Stimulated activated CD4-positive, alpha-beta T cell treated with anti-CD3 and anti-CD28 coated beads, Interleukin-4, amount 100 ng/mL, for 24 hours (primary cell): ENCODE results near the gene BORCS8.
"Not testable (repeated sequence)": the region's sequence is repeated elsewhere in the genome, so short reads cannot be mapped to it uniquely, and the experiment has no call there.

Experiments used
- DNase-seq: peaks from one replicate; pipeline ENCODE4 v3.0.0-alpha.2; 2020

Gene BORCS8

DNA sequence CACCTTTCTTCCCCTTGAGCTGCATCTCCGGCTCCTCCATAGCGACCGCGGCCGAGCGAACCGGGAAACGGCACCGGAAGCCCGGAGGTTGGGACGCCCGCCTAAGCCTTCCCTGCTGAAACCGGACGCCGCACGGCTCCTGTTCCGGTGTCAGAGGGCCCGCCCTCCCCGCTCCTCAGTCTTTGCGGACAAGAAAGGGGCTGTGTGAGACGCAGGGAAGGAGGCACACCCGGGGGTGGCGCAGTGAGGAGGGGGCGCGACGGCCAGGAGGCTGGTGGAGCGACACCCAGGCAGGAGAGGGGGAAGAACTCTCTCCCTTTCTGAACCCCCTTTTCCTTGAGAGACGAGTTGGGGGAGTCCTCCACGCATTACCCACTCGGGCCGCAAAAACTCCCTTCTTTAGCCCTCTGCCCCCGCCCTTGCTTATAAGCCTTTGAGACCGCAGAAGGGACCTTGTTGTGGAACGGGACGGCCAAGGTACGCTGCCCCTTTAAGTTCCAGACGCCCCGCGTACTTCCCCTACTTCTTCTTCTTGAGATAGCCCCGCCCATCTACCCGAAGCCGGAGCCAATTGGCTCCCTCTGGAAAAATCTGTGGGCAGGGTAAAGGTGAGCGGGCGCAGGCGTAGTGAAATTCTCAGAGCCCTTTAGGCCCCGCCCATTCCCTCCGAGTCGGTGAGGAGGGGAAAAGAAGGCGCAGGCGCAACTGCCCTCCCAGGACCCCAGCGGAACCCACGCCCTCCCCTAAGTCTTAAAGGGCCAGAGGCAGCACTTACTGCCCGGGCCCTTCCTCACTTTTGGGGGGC lies at the start of gene BORCS8, which contains the start of gene RFXANK:
BORCS8 (minus strand) TSS at position 75 of the 805 bp plus-strand sequence; CDS start at position 40, 35 bp downstream.
RFXANK (plus strand) TSS at position 181 of the 805 bp plus-strand sequence. CDS start 1,689 bp downstream, outside the sequence.
- DNase-seq: peak; percentile 99

DNA sequence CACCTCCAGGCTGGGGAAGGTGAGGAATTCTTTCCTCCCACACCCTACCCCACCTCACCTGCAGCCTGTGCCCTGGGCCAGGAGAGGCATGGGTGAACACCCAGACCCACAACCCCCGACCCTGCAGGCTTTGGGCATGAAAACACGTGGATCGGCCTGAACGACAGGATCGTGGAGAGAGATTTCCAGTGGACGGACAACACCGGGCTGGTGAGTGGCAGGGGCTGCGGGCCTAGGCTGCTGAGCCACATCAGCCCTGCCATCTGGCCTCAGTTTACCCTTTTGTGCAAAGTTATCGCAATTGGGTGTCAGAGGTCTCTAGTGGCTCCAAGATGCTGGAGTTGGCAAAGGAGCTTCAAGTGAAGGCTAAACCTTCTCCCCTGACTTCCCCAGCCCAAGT lies 48.5 kb upstream of the BORCS8 start:
- DNase-seq: no peak

DNA sequence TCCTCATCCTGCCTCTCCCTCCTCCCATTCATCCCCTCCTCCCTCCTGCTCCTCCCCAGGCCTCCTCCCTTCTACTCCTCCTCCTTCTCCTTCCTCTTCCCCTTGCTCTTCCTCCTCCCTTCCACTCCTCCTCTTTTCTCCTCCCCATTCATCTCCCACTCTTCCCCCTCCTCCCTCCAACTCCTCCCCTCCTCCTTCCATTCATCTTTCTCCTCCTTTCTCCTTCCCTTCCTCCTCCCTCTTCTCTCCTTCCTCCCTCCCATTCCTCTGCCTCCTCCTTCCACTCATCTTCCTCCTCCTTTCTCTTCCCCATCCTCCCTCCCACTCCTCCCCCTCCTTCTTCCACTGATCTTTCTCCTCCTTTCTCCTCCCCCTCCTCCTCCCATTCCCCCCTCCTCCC lies 47.7 kb upstream of the BORCS8 start:
- no peak for DNase-seq

DNA sequence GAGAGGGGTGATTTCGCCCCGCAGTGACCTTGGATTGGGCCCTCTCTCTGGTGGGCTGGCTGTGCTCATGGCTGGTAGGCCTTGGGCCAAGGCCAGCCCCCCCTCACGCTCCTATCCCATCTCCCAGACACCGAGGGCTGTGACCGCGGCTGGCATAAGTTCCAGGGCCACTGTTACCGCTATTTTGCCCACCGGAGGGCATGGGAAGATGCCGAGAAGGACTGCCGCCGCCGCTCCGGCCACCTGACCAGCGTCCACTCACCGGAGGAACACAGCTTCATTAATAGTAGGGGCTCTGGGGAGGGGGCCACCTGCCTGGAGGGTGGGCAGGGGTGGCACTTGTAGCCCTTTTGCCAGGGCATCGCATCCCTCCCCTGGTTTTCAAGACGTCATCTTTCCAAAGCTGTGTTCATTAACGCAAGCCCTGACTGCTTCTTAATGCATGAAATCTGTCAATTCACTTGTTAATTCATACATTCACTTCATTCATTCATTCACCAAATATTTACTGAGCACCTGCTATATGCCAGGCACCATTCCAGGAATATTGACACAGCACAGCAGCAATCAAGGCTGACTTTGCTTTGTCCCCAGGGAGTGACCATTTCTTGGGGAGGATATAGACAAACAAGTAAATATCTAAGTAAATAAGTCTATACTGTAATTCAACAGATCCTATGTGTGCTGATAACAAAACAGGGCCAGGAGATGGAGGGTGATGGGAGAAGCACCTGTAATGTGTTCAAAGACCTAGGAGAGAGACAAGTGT lies 46.4 kb upstream of the BORCS8 start:
- DNase-seq: no peak

DNA sequence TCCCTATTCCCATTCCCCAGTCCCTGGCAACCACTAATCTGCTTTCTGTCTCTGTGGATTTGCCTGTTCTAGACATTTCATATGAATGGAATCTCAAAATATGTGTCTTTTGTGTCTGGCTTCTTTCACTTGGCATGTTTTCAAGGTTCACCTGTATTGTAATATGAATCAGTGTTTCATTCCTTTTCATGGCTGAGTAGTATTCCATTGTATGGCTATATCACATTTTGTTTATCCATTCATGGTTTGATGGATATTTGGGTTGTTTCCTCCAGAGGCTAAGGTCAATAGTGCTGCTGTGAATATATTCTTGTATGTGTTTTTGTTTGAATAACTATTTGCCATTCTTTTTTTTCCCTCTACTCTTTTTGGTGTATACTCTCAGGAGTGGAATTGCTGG lies 44.2 kb upstream of the BORCS8 start:
- no peak for DNase-seq

DNA sequence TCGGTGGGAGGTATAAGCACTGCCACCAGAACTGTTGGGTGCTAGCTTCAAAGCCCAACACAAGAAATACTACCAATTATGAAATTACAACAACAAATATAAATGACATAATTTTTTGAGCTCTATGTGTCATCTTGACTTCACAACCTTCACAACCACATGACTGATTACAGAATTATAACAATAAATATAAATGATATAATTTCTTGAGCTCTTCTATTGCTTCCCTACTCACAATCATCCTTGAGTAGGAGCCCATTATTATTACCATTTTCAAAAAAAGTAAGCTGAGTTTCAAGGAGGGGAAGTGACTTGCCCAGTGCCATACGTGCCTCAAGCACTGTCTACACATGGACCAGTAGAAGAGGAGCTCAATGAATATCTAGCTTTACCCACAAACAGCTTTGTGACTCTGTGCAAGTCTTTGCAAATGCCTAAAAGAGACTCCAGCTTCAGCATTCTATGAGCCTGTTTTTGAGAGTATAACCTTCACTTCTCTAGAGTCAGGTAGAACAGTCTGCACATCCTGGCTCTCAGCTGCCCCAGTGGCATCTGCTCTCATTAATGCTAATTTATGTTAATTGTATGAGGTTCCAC lies 42.4 kb upstream of the BORCS8 start:
- no peak for DNase-seq

DNA sequence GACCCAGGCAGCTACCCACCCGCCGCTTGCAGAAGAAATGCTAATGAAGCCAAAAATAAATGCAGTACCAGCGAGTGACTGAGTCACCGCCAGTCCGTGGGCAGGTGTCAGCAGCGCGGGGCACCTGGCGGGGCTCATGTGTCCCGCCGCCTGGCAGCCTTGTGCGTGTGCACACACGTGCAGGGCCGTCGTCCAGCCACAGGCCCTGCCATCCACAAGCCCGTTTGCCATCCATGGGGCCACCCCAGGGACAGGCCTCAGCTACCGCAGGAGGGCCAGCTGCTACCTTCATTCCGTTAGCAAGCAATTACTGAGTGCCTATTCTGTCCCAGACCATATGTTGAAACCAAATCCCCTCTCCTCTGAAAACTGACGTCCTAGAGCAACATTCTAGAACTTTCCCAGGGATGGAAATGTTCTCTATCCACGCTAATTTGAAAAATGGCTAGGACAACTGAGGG lies 40.3 kb upstream of the BORCS8 start:
- DNase-seq: no peak

DNA sequence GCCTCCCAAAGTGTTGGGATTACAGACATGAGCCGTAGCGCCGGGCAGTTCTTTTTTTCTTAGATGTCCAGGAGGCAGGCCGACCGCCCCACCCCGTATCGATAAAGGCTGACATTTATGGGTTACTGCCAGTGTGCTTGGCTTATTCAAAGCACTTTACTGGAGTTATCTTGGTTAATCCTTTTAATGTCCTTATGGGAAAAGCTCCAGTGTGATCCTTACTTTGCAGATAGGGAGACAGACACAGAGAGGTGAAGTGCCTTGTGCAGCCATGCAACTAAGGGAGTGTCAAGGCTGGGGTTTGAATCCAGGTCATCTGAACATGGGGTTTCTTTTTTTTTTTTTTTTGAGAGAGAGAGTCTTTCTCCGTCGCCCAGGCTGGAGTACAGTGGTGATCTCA lies 39.0 kb upstream of the BORCS8 start:
- DNase-seq: no peak

DNA sequence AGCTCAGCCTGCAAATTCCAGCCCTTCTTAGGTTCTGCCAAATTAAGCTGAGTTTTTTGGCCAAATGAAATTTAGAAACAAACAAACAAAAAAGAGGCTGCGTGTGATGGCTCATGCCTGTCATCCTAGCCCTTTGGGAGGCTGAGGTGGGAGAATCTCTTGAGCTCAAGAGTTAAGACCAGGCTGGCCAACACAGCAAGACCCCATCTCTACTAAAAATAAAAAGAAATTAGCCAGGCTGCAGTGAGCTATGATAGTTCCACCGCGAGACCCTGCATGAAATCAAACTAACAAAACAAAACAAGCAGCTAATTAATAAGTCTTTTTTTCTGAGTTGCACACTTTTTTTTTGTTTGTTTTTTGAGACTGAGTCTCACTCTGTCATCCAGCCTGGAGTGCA lies 37.7 kb upstream of the BORCS8 start:
- DNase-seq: no peak

DNA sequence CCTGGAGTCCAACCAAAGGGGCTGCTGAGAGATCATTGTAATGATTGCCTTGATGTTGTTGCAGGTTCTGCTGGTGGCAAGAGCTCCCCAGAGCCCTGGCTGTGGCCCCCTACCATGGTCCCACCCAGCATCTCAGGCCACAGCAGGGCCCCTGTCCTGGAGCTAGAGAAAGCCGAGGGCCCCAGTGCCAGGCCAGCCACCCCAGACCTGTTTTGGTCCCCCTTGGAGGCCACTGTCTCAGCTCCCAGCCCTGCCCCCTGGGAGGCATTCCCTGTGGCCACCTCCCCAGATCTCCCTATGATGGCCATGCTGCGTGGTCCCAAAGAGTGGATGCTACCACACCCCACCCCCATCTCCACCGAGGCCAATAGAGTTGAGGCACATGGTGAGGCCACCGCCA lies 35.3 kb upstream of the BORCS8 start:
- DNase-seq: no peak

DNA sequence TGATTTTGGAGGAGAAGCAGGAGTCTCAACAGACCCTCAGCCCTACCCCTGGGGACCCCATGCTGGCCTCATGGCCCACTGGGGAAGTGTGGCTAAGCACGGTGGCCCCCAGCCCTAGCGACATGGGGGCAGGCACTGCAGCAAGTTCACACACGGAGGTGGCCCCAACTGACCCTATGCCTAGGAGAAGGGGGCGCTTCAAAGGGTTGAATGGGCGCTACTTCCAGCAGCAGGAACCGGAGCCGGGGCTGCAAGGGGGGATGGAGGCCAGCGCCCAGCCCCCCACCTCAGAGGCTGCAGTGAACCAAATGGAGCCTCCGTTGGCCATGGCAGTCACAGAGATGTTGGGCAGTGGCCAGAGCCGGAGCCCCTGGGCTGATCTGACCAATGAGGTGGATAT lies 34.7 kb upstream of the BORCS8 start:
- no peak for DNase-seq

DNA sequence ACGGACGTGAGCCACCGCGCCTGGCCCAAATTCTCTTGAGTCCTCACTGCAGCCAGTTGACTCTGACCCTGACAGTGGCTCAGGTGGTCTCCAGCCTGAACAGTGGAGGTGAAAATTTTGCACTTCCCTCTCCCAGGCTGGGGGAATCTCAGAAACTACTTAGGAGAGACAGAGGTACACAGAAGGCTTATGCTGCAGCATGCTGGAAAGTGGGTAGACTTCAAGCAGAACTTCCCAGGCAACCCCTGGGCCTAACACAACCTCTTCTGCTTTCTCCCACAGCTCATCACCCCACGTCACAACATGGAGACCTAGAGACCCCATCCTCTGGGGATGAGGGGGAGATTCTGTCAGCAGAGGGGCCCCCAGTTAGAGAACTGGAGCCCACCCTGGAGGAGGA lies 34.3 kb upstream of the BORCS8 start:
- no peak for DNase-seq

DNA sequence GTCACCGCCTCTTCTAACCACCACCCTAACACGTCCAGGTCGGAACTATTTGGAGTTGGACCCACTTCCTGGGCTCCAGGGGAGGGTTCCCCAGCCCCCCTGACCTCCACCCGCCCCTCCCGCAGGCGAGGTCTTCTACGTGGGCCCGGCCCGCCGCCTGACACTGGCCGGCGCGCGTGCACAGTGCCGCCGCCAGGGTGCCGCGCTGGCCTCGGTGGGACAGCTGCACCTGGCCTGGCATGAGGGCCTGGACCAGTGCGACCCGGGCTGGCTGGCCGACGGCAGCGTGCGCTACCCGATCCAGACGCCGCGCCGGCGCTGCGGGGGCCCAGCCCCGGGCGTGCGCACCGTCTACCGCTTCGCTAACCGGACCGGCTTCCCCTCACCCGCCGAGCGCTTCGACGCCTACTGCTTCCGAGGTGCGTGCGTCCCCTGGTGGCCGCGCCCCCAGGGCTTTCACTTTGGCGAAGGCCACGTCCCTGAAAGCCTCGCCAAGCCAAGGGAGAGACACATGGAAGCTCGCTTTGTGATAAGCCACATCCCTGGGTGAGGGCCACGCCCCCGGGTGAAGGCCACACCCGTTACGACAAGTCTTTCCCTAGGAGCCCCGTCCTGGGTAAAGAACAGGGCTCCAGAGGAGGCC lies 33.0 kb upstream of the BORCS8 start:
- DNase-seq: peak; percentile 71

DNA sequence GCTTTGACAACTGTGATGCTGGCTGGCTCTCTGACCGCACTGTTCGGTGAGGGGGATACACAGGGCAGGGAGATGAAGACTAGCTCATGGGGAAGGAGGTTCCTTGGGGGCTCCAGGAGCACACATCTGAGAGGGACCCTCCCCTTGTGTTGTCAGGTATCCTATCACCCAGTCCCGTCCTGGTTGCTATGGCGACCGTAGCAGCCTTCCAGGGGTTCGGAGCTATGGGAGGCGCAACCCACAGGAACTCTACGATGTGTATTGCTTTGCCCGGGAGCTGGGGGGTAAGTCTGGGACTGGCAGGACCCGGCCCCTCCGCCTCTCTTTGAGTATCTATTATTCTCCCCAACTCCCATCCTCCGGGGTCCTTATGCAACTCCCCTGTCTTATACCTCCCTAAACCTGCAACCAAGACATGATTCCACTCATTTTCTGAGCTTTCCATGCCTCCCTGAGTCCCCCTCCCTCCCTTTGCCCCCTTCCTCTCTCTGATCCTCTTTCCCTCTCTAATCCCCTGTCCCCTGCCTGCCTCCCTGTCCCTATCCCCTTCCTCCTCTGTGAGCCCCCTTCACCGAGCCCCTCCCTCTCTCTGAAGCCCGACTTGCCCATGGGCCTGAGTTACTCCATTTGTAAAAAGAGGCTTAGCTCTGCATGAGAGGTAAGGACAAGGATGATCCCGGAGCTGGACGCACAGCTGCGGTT lies 32.3 kb upstream of the BORCS8 start:
- DNase-seq: no peak

DNA sequence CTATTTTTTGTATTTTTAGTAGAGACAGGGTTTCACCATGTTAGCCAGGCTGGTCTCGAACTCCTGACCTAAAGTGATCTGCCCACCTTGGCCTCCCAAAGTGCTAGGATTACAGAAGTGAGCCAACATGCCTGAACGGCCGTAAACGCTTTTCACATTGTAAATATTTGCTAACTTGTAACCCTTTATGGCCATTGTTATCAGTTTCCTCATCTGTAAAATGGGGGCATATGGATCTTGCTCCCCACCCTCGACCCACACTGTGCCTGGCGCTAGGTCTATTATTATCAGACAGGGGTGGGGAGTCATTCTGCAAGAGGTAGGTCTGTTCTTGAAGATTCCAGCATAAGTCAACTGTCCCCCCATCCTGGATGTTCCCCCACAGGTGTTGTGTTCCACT lies 31.7 kb upstream of the BORCS8 start:
- DNase-seq: no peak

DNA sequence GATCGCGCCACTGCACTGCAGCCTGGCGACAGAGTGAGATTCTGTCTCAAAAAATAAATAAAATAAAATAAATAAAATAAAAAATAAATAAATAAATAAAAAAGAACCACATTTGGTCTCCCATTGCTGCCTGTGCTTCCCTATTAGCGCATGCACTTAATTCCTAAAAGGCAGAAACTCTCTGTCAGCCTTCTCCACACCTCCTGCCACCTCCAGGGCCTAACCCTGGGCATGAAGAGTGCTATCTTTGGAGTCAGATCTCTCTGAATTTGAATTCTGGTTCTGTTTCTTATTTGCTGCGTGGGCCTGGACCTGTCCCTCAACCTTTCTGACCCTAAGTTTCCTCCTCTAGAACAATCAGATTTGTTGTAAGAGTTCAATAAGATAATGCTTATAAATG lies 31.1 kb upstream of the BORCS8 start:
- no peak for DNase-seq

DNA sequence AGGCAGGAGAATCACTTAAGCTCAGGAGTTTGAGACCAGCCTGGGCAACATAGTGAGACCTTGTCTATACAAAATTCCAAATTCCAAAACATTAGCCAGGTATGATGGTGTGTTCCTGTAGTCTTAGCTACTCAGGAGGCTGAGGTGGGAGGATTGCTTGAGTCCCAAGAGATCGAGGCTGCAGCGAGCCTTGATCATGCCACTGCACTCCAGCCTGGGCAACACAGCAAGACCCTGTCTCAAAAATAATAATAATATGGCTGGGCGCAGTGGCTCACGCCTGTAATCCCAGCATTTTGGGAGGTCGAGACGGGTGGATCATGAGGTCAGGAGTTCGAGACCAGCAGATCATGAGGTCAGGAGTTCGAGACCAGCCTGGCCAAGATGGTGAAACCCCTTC lies 29.0 kb upstream of the BORCS8 start:
- DNase-seq: not testable (repeated sequence)

DNA sequence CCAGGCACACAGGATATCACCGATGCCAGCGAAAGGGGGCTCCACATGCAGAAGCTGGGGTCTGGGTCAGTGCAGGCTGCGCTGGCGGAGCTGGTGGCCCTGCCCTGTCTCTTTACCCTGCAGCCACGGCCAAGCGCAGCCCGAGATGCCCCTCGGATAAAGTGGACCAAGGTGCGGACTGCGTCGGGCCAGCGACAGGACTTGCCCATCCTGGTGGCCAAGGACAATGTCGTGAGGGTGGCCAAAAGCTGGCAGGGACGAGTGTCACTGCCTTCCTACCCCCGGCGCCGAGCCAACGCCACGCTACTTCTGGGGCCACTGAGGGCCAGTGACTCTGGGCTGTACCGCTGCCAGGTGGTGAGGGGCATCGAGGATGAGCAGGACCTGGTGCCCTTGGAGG lies 27.0 kb upstream of the BORCS8 start:
- no peak for DNase-seq

DNA sequence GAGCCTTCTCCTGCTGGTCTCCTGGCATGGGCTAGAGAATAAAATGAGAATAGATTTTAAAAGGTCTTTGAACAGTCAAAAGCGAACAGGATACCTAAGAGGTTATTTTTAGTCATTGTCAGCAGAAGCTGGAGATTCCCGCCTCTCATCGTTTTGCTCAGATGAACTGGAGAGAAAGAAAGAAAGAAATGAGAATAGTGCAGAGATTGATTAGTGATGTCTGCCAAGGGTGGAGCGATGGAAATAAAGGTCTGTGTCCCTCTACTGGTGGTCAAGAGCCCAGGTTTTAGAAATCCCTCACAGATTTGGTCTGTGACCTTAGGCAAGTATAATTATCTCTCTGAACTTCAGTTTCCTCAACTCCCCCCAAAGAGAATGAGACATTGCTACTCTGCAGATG lies 25.1 kb upstream of the BORCS8 start:
- no peak for DNase-seq

DNA sequence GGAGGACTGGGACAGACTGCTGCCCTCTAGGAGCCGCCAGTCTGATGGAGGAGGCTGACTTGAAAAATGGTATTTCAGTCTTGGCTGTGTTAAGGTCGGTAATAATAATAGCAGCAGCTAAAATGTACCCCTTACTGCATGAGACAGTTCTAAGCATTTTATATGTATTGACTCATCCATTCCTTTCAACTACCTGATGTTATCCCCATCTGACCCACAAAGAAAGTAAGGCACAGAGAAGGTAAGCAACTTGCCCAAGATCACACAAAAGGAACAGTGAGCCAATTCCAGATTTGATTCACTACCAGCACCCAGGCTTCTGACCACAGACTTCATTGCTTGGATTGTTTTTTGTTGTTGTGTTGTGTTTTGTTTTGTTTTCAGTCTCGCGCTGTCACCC lies 23.8 kb upstream of the BORCS8 start:
- DNase-seq: no peak

DNA sequence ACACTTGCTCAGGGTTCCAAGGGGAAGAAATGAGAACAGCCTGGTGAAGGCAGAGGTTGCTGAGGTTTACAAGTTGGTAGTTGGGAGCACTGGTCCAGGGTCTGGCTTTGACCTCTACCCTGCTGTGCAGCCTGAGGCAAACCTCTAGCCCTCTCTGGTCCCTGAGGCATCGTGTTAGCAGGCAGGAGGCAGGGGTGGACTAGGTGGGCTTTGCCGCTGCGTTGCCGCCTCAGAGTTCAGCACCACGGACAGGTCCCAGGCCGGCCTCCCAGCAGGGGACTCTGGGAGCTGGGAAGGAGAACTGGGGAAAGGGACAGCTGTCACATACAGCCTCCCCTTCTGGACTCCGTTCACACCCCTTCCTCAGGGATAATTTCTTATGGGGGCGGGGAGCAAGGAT lies 22.9 kb upstream of the BORCS8 start:
- peak; percentile 24 for DNase-seq

DNA sequence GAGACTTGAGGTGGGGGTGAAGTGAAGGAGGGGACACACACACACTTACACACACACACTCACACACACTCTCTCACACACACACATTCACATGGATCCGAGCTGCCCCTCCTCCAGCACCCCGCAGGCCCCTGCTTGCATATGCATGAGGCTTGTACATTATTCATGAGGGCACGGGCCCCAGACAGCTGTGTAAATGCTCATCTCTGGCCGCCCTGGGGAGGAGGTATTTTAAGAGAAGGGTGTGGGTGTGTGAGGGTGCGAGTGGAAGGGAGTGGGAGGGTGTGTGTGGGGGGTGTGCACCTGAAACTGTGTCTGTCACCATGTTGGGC lies 22.2 kb upstream of the BORCS8 start:
- DNase-seq: no peak
